ENCODE results near the gene CLEC6A.

Gene CLEC6A

DNA sequence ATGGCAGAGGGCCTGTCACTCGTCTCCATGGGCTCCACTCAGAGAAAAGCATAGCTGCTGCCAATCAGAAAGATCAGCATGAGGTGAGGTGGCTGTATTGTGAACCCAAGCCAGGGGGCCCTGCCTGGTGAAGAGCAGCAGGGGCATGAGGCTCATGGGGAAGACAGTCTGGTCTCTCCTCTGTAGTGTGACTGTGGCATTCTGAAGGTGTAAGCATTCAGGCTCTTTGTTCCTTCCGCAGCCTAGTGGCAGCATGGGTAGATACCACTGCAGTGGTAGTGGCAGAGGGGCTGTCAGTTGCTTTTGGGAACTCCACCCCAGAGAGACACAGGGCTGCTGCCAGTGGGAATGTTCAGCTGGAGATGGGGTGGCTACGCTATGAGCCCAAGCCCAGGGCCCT, 52.5 kb downstream of the CLEC6A start:
- TF ChIP-seq POLR2AphosphoS5 (IDR thresholded peaks at IDR 0.05; ENCODE audit: low read depth, low read length) (no peak), SIN3A (IDR thresholded peaks at IDR 0.05; ENCODE audit: borderline replicate concordance, insufficient read depth, low read length) (no peak), FOXP2 (optimal IDR thresholded peaks at IDR 0.05; ENCODE audit: borderline replicate concordance, extremely low read depth, extremely low read length, insufficient read depth) (no peak)

- TF ChIP-seq SIN3A (IDR thresholded peaks at IDR 0.05; ENCODE audit: borderline replicate concordance, insufficient read depth, low read length) (no peak), FOXP2 (optimal IDR thresholded peaks at IDR 0.05; ENCODE audit: borderline replicate concordance, extremely low read depth, extremely low read length, insufficient read depth) (no peak), TAF1 (IDR thresholded peaks at IDR 0.05; ENCODE audit: borderline replicate concordance, insufficient read depth, low read length) (no peak), POLR2AphosphoS5 (IDR thresholded peaks at IDR 0.05; ENCODE audit: low read depth, low read length) (no peak)
- TF ChIP-seq, protein P1, sequence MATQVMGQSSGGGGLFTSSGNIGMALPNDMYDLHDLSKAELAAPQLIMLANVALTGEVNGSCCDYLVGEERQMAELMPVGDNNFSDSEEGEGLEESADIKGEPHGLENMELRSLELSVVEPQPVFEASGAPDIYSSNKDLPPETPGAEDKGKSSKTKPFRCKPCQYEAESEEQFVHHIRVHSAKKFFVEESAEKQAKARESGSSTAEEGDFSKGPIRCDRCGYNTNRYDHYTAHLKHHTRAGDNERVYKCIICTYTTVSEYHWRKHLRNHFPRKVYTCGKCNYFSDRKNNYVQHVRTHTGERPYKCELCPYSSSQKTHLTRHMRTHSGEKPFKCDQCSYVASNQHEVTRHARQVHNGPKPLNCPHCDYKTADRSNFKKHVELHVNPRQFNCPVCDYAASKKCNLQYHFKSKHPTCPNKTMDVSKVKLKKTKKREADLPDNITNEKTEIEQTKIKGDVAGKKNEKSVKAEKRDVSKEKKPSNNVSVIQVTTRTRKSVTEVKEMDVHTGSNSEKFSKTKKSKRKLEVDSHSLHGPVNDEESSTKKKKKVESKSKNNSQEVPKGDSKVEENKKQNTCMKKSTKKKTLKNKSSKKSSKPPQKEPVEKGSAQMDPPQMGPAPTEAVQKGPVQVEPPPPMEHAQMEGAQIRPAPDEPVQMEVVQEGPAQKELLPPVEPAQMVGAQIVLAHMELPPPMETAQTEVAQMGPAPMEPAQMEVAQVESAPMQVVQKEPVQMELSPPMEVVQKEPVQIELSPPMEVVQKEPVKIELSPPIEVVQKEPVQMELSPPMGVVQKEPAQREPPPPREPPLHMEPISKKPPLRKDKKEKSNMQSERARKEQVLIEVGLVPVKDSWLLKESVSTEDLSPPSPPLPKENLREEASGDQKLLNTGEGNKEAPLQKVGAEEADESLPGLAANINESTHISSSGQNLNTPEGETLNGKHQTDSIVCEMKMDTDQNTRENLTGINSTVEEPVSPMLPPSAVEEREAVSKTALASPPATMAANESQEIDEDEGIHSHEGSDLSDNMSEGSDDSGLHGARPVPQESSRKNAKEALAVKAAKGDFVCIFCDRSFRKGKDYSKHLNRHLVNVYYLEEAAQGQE (IDR thresholded peaks at IDR 0.05; ENCODE audit: insufficient read depth in 1 of 2, low read depth in 2 of 2, low read length in 2 of 2) = no peak
These were observed 53.4 kb downstream of the CLEC6A start for GRCh38 chr12:8508910-8509841.

DNA sequence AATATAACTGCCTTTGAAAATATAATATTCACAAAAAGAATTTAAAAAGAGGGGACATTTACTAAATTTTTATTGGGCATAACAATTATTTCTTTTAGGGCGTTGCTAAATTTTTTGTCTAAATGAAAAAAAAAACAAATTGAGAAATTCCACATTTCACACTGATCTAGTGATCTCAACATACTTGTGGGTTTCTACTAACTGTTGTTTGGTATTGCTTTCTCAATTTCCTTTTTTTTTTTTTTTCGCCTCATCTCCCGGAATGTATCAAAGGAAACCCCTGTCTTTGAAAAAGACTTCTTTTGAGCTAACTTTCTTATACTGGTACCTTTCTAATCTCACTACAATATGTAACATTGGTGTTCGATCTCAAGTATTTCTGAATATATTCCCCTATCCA, 57.5 kb downstream of the CLEC6A start, which contains the start of gene CLEC4D:
CLEC4D (plus strand) TSS at position 248 of the 400 bp plus-strand sequence. CDS start 230 bp downstream, outside the sequence.
- TF ChIP-seq POLR2AphosphoS5 (IDR thresholded peaks at IDR 0.05; ENCODE audit: low read depth, low read length) = no peak
- no peak for TF ChIP-seq FOXP2 (optimal IDR thresholded peaks at IDR 0.05; ENCODE audit: borderline replicate concordance, extremely low read depth, extremely low read length, insufficient read depth)
- TF ChIP-seq SIN3A (IDR thresholded peaks at IDR 0.05; ENCODE audit: borderline replicate concordance, insufficient read depth, low read length) = no peak
- TF ChIP-seq, protein P1 (IDR thresholded peaks at IDR 0.05; ENCODE audit: insufficient read depth in 1 of 2, low read depth in 2 of 2, low read length in 2 of 2) = no peak
- no peak for TF ChIP-seq TAF1 (IDR thresholded peaks at IDR 0.05; ENCODE audit: borderline replicate concordance, insufficient read depth, low read length)

DNA sequence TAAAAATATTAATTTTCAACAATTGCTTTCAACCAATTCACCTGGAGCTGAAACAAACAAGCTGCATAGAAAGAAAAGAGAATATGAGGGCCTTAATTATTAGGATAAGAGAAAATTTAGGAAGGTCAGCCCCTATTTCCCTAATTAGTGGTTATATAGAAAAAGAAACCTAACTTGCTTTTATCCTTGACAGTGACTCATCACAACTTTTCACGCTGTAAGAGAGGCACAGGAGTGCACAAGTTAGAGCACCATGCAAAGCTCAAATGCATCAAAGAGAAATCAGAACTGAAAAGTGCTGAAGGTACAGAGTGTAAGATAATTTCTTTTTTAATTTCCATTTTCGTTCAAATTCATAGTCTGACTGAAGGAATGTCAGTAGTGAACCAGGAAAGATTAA, 62.2 kb downstream of the CLEC6A start:
- TF ChIP-seq TAF1 (IDR thresholded peaks at IDR 0.05; ENCODE audit: borderline replicate concordance, insufficient read depth, low read length) (no peak), POLR2AphosphoS5 (IDR thresholded peaks at IDR 0.05; ENCODE audit: low read depth, low read length) (no peak), SIN3A (IDR thresholded peaks at IDR 0.05; ENCODE audit: borderline replicate concordance, insufficient read depth, low read length) (no peak), FOXP2 (optimal IDR thresholded peaks at IDR 0.05; ENCODE audit: borderline replicate concordance, extremely low read depth, extremely low read length, insufficient read depth) (no peak)
- TF ChIP-seq, protein P1 (IDR thresholded peaks at IDR 0.05; ENCODE audit: insufficient read depth in 1 of 2, low read depth in 2 of 2, low read length in 2 of 2) = no peak

- no peak for TF ChIP-seq TAF1 (IDR thresholded peaks at IDR 0.05; ENCODE audit: borderline replicate concordance, insufficient read depth, low read length)
- TF ChIP-seq, protein P1 (IDR thresholded peaks at IDR 0.05; ENCODE audit: insufficient read depth in 1 of 2, low read depth in 2 of 2, low read length in 2 of 2) = no peak
- no peak for TF ChIP-seq POLR2AphosphoS5 (IDR thresholded peaks at IDR 0.05; ENCODE audit: low read depth, low read length)
- no peak for TF ChIP-seq FOXP2 (optimal IDR thresholded peaks at IDR 0.05; ENCODE audit: borderline replicate concordance, extremely low read depth, extremely low read length, insufficient read depth)
- TF ChIP-seq SIN3A (IDR thresholded peaks at IDR 0.05; ENCODE audit: borderline replicate concordance, insufficient read depth, low read length) = no peak
These were observed 63.4 kb downstream of the CLEC6A start for GRCh38 chr12:8519171-8519570.
